Stimulated activated CD4-positive, alpha-beta T cell treated with anti-CD3 and anti-CD28 coated beads, Interleukin-1b, Interleukin-23, amount 100 ng/mL, for 24 hours (primary cell): ENCODE measurements around the gene SLC22A23.

Experiments used
- DNase-seq, 4 experiments: peaks; one replicate each; pipeline ENCODE4 v3.0.0-alpha.2; 2020; ENCODE audit warnings: low read depth in 4 of 4, low spot score in 1 of 4

Gene SLC22A23

DNA sequence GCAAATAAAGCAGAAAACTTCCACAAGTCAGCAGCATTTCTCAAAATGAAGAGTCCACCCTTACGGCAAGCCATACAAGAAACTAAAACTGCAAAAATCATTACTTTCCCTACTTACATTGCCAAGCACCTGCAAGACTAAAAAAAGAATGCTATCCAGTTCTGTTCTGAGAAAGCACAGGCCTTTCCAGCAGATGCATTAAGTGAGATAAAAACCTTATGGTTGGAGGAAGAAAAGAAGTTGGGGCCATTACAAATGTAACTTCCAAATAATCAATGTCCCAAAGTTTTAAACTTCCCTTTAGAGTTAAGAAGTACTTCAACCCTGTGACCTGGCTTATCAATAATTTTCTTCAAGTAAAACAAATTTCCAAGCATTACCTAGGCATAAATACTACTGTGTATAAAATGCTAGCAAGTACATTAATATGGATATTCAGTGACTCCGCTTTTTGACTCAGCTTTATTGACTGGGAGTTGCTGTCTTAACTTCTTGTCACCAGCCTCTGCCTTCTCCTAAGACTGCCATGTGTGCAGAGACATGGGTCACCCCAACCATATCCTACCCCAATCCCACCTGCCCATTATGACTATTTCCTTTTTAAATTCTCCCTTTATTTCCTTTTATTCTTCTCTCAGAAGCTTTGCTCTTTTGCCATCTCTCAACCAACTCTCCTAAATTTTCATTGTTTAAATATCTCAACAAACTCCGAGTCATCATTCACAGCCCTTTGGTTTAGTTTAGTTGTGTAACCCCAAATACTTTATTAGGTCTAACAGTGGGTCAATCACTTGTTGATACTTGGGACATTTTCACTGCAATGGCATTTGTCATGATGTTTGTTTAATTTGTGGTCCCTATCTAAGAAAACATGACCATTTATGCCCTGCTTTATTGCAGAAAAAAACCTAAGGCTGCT lies 49.7 kb downstream of the SLC22A23 start:
- no peak for DNase-seq

DNA sequence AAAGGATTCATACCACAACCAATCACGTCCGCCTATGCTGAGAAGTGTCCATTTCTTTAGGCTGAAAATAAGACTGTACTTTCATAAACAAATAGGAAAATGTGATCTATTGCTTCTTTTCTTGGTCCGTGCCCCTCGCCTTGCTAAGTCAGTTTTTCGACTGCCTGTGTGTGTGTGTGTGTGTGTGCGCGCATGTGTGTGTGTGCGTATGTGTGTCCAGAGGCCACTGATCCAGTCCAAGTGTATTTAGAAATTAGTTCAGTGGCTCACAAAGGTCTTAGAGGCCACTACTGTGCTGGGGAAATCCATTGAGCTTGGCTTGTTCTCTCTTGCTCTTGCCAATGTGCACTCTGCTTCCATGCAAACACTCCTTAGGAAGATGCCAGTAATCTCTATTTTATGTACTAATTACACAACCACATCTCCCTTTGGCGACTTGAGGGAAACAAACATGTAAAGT lies 50.5 kb downstream of the SLC22A23 start:
- no peak for DNase-seq

DNA sequence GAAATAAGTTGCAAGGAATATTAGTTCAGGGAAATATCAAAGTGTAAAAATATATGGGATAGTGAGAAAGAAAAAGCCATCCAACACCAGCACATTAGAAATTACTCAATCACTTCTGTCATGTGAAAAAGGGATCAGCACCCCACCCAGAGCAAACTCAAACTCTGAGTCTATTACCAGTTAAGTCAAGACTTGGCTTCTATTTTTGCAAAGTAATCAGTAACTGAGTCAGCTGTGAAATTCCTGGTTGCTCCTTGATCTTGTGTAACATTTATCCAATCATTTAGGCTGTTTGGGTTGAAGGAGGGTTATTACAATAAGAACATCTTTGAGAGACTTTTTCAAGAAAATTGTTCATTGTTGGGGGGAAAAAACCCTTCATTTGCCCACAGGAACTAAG lies 51.2 kb downstream of the SLC22A23 start:
- DNase-seq: no peak

GRCh38 chr6:3405182-3405518 lies 51.7 kb downstream of the SLC22A23 start:
- no peak for DNase-seq

GRCh38 chr6:3403238-3404173 lies 53.3 kb downstream of the SLC22A23 start:
- DNase-seq: no peak

DNA sequence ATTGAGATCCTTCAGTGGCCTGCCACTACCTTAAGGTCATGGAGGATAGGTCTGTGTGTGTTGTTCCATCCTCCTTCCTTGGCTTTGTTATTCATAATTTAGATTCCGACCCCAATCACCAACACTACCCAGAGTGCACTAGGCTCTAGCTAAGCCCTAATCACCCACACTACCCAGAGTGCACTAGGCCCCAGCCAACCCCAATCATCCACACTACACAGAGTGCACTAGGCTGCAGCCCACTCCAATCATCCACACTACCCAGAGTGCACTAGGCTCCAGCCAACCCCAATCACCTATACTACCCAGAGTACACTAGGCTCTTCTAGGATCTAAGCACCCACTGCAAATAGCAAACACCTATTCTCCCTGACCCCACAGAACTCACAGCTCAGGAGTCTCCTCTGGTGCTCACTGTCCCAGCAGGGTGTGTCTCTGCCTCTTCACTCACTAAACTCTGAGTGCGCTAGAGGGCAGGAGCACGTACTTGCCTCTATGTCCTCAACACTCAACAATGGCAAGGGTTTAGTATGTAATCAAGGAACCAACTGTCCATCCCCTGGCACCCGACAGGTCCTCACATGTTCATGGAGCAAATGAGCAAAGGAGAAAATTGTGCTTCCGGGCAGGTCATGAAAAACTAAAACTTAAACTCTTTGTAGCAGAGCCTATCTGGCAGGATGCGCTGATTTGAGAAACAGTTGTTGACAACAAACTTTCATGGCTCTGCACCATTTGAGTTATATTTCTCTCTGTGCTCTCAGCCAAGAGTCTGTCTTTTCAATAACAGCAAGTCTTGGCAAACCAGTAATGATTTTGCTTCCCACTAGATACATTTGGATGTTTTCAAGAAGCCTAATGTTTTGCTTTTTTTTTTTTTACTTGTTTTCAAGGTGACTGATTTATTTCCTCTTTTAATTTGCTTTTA lies 54.3 kb downstream of the SLC22A23 start:
- no peak for DNase-seq

GRCh38 chr6:3400162-3400561 lies 56.7 kb downstream of the SLC22A23 start:
- no peak for DNase-seq

GRCh38 chr6:3398755-3399696 lies 57.8 kb downstream of the SLC22A23 start:
- no peak for DNase-seq

DNA sequence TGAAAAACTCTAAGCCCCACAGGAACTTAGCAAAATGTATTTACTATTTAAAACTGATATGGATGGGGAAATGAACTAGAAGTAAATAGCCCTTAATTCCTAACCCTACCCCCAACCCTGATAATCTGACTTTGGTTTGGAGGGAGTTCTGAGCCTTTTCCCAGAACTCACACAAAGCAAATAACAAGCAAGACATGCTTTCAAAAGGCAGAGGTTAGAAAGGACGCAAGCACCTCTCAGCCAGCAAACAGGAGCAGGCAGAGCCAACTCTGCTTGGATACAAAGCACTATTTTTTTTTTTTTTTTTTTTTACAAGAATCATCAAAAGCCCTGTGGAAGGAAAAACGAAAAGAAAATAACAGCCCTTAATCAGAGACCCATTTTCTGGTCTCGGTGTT lies 58.7 kb downstream of the SLC22A23 start:
- no peak for DNase-seq

GRCh38 chr6:3397229-3398164 lies 59.4 kb downstream of the SLC22A23 start:
- DNase-seq: no peak

DNA sequence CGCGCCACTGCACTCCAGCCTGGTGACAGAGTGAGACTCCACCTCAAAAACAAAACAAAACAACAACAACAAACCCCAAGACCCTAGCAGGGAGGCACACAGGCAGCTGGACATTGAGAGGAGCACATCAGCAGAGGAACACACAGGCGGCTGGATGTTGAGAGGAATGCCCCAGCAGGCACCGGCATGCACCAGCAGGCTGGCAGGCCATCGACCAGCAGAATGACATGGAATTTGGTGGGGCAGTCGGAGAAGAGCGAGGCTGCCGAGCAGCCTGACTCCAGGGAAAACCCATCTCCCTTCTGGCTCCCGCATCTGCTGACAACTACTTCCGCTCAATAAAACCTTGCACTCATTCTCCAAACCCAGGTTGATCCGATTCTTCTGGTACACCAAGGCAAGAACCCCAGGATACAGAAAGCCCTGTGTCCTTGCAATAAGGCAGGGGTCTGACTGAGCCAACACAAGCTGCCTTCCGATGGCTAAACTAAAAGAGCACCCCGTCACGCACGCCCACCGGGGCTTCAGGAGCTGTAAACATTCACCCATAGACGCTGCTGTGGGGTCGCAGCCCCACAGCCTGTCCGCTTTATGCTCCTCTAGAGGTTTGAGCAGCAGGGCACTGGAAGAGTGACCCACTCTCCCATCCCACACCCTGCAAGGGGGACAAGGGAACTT lies 60.2 kb downstream of the SLC22A23 start:
- DNase-seq: no peak

GRCh38 chr6:3394671-3395070 lies 62.2 kb downstream of the SLC22A23 start:
- DNase-seq: no peak

- no peak for DNase-seq
Measured at GRCh38 chr6:3393836-3394202, 63.0 kb downstream of the SLC22A23 start.

DNA sequence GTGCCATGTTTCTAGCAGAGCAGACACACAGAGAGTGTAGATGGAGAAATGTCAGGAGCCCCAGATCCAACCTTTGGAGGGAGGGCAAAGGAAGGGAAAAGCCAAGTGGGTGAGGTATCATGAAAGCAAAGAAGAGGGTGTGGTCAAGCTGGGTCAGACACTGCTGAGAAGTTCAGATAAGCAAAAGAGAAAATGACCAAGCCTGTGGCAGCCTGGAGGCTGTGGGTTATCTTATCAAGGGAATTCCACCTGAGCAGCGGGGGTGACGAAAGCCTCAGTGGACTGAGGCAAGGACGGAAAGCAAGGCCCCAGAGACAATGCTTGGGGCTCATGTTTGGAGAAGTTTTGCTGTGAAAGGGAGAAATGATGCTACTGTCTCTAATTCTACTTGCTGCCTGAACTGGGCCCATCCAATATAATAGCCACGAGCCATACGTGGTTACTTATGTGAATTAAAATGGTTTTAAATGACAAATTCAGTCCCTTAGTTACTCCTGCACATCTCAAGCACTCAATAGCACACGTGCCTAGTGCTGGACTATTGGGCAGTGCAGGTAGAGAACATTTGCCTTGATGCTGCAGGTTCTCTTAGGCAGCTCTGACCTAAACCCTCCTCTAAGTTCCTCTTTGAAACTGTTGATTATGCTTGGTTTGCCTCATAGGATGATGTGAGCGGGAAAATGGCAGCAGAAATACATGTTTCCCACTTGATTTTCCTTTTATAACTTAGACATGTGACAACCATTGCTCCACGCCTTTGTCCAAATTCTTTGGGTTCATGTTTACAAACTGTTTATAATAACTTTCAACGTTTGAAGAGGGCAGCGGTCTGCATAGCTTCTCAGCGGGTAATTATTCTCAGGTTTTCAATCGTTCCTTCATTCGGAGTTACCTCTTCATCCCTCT lies 63.7 kb downstream of the SLC22A23 start:
- DNase-seq: no peak

DNA sequence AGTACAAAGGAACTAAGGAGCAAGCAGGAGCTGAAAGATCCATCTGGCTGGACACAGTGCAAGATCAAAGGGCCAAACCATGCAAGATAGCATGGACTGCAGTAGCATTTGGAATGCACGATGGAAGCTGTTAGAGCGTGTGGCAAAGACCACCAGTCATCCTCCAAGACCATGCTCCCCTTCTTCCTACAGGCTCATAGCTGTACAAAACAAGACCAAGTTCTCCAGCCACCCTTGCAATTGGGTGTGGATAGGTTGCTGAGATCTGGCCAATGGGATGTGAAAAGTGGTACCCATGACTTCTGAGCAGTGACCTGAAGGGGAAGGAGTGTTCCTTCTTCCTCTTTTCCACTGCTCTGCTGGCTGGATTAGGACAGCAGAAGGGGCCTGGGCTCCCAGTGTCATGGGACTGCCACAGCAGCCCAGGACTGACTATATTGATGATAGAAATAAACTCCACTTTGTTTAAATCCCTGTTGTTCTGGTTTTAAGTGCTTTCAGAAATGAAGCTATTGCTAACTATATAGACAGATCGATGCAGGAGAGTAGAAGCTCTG lies 64.9 kb downstream of the SLC22A23 start:
- DNase-seq: no peak

DNA sequence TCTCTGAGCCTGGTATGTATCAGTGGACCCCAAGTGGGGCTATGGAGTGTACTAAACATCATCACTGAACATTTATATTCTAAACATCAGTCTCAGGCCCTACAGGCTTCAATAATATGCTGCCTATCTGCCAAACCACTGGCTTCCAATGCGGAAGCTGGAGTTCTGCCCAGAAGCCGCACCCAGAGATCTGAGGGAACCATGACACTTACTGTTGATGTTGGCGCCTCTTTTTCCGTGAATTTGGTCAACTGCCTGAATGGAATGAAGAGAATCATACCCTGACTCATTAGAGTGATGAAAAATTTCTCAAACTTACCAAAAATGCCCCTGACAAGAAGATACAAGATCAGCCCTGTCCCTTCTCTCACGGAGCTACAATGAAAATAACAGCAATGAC lies 66.2 kb downstream of the SLC22A23 start:
- DNase-seq: no peak
